CD4-positive, alpha-beta T cell treated with Interleukin-6 for 4 hours (primary cell): ENCODE measurements around the gene NR2F6.
"Not testable (repeated sequence)": the region's sequence is repeated elsewhere in the genome, so short reads cannot be mapped to it uniquely, and the experiment has no call there.

Source experiments
- DNase-seq: peaks from one replicate; pipeline ENCODE4 v3.0.0-alpha.2; 2020; ENCODE audit warnings: mixed read lengths

NR2F6 gene

DNA sequence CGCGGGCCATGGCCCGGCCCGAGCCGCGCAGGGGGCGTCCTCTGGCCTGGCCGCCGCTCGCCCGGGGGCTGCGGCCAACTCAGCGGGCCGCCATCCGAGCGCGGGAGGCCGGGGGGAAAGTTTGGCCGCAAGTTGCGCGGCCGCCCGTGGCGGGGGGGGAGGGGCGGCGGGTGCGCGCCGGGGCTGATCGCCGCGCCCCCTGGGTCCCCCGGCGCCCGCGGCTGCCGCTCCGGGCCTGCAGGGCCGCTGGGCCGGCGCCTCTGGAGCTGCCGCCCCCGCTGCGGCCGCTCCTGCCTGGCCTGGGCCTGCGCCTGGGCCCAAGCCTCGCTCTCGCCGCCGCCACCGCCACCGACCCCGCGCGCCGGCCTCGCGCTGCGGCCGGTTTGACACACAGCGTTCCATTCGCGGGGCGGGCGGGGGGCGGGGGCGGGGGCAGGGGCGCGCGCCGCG is at the start of gene NR2F6:
NR2F6 (minus strand) TSS at position 385 of the 450 bp plus-strand sequence. CDS start 699 bp downstream, outside the sequence.
- DNase-seq = no peak

DNA sequence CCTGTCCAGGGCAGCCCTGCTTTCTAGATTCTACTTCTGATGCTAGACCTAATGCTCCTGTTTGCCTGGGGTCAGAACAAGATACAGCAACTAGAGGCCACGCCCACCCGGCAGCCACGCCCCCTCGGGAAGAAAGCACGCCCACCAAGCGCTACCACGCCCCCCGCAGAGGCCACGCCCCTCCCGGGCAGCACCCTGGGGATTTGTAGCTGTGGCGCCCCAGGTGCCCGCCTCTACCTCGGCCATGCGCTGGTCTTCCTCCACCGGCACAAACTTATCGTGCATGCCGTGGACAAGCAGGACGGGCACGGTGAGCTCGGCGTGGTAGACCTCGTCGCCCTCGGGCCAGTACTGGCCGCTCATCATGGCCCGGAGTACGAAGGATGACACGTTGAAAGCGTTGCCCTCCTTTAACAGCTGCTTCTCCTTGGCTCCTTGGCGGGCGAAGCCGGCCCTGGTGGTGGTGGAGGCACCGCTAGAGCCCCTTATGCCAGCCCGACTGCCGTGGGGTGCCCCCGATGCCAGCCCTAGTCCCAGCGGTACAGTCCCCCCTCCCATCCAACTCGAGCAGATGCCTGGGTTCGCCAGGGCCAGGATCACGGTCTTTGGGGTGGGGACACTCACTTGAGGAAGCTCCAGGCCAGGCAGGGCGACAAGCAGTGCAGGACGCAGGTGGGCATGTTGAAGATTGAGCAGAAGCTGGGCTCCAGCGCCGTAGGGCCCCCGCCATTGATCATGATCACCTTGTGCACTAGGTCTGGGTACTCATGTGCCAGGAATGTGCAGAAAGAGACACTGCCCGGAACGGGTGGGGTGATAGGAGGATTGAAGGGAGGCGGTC is 48.6 kb upstream of the NR2F6 start:
- peak; percentile 45 for DNase-seq

GRCh38 chr19:17293605-17294004 is 47.9 kb upstream of the NR2F6 start:
- no peak for DNase-seq

DNA sequence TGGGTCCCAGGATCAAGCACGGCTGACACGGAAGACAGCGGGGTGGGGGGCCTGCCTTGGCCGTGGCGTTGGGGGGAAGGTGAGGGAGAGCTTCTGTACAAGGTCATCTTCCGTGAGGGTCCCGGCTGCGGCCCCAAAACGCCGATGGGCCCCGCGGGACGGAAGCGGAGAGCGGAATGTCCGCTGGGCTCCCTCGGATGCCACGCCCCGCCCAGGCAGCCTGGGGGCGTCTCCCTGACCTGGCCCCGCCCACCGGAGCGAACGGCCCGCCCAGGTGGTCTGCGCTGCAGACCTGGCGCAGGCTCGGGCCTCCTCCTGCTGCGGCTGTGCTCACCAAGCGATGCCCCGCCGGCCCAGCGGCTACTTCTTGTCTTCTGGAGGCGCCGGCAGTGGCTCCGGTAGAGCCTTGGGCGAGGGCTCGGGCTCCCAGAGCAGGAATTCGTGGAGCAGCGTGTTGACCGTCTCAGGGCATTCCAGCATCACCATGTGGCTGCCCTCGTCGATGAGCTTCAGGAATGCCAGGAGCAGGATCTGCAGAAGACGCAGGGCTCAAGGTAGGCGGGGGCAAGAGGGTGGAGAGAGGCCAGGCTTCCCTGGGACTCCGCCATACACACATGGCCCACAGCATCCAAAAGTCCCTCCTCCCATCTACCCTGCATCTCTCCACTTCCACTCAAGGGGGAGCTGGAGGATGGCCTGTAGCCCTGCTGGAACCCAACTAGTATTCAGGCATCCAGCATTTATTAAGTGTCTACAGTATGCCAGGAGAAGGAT is 46.8 kb upstream of the NR2F6 start:
- peak; percentile 80 for DNase-seq

GRCh38 chr19:17289489-17289888 is 43.8 kb upstream of the NR2F6 start:
- peak; percentile 39 for DNase-seq

DNA sequence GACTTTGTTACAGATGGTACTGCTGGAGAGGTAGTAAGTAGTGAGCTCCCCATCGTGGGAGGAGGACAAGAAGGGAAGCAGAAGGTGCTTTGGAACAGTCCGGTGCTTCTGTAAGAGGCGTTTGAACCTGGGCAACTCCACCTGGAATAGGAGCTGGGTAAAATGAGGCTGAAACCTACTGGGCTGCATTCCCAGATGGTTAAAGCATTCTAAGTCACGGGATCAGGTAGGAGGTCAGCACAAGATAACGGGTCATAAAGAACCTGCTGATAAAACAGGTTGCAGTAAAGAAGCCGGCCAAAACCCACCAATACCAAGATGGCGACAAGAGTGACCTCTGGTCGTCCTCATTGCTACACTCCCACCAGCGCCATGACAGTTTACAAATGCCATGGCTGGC is 41.0 kb upstream of the NR2F6 start:
- no peak for DNase-seq

DNA sequence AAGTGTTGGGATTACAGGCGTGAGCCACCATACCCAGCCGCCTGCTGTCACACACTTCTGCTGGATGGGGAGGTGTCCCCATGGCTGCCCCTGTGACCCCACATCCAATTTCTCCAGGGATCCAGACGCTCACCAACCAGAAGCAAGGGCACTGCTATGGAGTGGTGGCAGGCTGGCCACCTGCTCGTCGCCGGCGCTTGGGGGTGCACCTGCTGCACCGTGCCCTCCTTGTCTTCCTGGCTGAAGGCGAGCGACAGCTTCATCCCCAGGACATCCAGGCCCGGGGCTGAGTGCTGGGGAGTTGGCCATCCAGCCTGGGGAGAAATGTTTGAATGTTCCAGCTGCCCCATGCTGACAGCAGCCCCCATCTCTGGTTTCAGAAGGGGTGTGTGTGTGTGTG is 40.5 kb upstream of the NR2F6 start:
- no peak for DNase-seq

DNA sequence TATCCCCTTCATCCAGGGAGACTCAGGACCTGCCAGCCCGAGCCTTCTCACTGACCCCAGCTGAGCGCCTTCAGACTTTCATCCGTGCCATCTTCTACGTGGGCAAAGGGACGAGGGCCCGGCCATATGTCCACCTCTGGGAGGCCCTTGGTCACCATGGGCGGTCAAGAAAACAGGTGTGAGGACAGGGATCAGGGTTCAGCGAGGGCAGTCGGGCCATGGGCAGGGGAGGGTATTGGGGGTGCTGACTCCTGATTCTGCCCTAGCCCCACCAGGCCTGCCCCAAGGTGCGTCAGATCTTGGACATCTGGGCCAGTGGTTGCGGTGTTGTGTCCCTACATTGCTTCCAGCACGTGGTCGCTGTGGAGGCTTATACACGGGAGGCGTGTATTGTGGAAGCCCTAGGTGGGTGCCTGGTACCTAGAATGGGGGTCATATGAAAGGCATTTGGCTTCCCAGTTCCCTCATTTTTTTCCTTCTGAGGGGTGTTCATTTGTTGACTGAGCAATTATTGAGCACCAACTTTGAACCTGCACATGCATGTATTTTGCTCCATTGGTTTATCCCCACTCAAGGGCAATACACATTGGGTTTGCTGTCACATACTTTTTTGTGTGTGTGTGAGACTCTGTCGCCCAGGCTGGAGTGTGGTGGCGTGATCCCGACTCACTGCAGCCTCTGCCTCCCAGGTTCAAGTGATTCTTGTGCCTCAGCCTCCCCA is 39.9 kb upstream of the NR2F6 start:
- DNase-seq = no peak

DNA sequence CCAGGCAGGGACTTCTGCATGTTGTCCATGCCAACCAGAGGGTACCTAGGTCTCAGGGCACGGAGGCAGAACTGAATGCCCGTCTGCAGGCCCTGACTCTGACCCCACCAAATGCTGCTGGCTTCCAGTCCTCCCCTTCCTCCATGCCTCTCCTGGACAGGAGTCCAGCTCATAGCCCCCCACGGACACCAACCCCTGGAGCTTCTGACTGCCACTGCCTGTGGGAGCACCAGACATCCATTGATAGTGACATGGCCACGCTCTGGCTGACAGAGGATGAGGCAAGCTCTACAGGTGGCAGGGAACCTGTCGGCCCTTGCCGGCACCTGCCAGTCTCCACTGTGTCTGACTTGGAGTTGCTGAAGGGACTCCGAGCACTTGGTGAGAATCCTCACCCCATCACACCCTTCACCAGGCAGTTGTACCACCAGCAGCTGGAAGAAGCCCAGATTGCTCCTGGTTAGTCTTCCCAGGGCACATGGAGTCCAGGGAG is 37.8 kb upstream of the NR2F6 start:
- DNase-seq = no peak

DNA sequence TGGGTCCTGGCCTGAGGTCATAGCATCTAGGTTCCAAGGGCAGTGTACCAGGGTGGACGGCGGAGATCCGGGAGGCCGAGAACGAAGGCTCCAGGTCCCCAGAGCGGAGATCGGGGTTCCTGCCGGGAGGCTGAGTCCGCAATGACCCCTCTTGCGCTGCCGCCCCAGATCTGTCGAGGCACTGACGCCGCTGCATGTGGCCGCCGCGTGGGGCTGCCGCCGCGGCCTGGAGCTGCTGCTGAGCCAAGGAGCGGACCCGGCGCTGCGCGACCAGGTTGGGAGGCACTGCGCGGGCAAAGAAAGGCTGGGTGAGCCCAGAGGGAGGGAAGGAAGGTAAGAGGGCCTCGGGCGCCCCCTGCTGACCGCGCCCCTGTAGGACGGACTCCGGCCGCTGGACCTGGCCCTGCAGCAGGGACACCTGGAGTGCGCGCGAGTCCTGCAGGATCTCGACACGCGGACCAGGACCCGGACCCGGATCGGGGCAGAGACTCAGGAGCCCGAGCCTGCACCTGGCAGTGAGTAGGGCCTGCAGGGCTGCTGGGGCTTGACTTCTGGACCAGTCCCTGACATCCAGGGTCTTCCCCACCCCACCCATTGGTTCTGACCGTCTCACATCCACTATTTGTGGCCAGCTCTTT is 36.9 kb upstream of the NR2F6 start:
- DNase-seq = peak; percentile 84

- peak; percentile 35 for DNase-seq
These were observed 35.9 kb upstream of the NR2F6 start, which contains the start of gene ANKLE1 for GRCh38 chr19:17281391-17282304. Gene ANKLE1, plus strand, starts transcription at chr19:17281901. Its CDS starts 20 bp downstream, at chr19:17281921.

DNA sequence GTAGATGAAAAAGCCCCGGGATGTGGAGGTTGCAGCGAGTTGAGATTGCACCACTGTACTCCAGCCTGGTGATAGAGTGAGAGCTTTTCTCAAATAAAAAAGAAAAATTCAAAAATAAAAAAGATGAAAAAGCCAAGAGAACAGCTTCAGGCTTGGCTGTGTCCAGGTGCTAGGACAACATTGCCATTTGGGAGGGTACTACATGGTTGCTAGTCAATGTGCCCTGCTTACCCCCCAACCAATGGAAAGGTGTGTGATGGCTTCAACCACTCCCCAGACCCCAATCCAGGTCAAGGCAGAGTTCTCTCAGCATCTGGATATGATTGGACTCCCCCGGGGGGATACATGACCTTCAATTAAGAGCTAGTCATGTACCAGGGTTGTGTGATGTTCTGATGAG is 33.7 kb upstream of the NR2F6 start:
- DNase-seq = no peak

GRCh38 chr19:17275441-17276175 is 29.9 kb upstream of the NR2F6 start:
- no peak for DNase-seq

DNA sequence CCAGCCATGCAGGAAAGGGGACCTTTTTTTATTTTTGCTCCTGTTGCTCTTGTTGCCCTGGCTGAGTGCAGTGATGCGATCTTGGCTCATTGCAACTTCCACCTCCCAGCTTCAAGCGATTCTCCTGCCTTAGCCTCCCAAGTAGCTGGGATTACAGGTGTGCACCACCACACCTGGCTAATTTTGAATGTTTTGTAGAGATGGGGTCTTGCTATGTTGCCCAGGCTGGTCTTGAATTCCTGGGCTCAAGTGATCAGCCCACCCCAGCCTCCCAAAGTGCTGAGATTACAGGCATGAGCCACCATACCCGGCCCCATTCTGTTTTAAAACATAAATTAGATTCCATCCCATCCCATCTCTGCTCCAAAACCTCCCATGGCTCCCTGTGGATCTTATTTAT is 29.2 kb upstream of the NR2F6 start:
- not testable (repeated sequence) for DNase-seq

- DNase-seq = no peak
These were observed 23.0 kb upstream of the NR2F6 start for GRCh38 chr19:17268754-17269153.

DNA sequence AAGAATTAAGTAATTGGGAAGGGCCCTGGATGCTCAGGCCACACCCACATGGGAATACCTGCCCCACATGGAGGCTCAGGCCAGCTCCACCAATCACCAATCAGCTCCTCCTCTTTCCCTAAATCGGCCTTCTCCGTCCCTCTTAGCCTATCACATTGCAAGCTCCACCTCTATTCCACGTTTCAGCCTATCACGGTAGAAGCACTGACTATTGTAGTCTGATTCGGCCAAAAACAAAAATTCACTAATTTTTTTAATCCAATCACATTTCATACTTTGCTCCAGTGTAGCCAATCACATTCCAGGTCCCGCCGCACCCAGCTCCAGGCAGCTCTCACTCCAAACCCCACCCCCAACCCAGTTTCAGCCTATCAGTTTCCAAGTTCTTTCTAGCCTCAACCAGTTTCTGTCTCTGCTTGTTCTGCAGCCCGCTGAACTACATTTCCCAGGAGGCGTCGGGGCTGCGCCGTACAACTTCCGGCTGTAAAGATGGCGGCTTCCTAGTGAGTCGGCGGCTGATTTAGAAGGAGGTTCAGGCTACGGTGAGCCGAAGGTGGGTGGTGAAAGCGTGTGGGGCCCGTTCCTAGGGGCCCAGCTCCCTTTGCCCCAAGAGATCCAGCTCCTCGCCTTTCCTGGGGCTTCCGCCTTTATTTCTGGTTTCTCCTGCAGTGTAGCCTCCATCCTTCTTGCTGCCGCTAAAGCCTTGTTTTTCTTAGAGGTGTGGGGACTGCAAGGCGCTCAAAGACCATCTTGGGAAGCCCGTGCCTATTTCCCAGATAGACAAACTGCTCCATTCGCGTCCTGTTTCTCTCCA is 21.5 kb upstream of the NR2F6 start, which contains the start of gene BABAM1:
BABAM1 (plus strand) TSS at position 469 of the 814 bp plus-strand sequence. CDS start 1,364 bp downstream, outside the sequence.
- DNase-seq = peak; percentile 96

GRCh38 chr19:17266589-17266974 is 20.9 kb upstream of the NR2F6 start:
- DNase-seq = no peak

DNA sequence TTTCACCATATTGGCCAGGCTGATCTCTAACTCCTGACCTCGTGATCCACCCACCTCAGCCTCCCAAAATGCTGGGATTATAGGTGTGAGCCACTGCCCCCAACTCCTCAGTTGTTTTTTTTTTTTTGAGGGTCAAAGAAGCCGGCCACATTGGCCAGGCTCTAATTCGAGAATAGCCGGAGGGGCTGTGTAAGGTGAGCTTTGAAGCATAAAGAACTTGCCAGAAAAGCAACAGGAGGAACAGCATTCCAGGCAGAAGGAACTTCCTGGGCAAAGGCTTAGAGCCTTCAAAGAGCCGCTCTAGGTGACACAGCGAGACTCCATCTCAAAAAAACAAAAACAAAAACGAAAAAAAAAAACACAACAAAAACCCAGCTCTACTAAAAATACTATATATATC is 20.3 kb upstream of the NR2F6 start:
- no peak for DNase-seq

DNA sequence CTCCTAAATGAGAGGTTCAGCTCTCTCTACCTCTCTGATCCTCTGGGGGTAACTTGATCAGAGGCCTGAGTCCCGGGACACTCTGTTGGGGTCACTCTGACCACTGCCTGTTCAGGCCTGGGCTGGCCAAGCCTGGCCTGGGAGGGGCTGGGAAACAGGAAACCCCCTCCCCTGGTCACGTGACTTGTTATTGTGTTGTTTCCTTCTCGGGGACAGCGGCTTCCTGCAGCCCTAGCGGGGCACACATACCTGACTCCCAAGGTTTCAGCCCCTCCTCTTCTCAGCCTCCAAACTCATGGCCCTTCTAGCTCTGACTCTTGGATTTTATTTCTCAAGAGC is 18.9 kb upstream of the NR2F6 start, which contains the start of gene USHBP1:
USHBP1 (minus strand) TSS at position 105 of the 339 bp plus-strand sequence. CDS start 446 bp downstream, outside the sequence.
- no peak for DNase-seq
